DND-41 (cell line): ENCODE results near the gene ZNF493.

Experiments
- EZH2 ChIP-seq: IDR thresholded peaks from 3 replicates; pipeline ENCODE4 v1.6.1; 2012; ENCODE audit warnings: borderline replicate concordance, low read depth, mild to moderate bottlenecking, moderate library complexity, low read length, inconsistent platforms; ENCODE audit not compliant: severe bottlenecking
- TF ChIP-seq, protein P1 (sequence below): IDR thresholded peaks from 2 replicates; pipeline ENCODE4 v1.5.1; 2012; ENCODE audit warnings: borderline replicate concordance, low read length, moderate library complexity, mild to moderate bottlenecking; ENCODE audit not compliant: poor library complexity, severe bottlenecking; ENCODE audit errors: extremely low read depth

DNA sequence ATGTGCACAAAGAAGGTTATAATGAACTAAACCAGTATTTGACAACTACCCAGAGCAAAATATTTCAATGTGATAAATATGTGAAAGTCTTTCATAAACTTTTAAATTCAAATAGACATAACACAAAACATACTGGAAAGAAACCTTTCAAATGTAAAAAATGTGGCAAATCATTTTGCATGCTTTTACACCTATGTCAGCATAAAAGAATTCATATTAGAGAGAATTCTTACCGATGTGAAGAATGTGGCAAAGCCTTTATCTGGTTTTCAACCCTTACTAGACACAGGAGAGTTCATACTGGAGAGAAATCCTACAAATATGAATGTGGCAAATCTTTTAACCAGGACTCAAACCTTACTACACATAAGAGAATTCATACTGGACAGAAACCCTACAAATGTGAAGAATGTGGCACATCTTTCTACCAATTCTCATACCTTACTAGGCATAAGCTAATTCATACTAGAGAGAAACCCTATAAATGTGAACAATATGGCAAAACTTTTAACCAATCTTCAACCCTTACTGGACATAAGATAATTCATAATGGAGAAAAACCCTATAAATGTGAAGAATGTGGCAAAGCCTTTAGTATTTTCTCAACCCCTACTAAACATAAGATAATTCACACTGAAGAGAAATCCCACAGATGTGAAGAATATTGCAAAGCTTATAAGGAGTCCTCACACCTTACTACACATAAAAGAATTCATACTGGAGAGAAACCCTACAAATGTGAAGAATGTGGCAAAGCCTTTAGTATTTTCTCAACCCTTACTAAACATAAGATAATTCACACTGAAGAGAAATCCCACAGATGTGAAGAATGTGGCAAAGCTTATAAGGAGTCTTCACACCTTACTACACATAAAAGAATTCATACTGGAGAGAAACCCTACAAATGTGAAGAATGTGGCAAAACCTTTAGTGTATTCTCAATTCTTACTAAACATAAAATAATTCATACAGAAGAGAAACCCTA, 26.4 kb downstream of the ZNF493 start:
- TF ChIP-seq, protein P1, sequence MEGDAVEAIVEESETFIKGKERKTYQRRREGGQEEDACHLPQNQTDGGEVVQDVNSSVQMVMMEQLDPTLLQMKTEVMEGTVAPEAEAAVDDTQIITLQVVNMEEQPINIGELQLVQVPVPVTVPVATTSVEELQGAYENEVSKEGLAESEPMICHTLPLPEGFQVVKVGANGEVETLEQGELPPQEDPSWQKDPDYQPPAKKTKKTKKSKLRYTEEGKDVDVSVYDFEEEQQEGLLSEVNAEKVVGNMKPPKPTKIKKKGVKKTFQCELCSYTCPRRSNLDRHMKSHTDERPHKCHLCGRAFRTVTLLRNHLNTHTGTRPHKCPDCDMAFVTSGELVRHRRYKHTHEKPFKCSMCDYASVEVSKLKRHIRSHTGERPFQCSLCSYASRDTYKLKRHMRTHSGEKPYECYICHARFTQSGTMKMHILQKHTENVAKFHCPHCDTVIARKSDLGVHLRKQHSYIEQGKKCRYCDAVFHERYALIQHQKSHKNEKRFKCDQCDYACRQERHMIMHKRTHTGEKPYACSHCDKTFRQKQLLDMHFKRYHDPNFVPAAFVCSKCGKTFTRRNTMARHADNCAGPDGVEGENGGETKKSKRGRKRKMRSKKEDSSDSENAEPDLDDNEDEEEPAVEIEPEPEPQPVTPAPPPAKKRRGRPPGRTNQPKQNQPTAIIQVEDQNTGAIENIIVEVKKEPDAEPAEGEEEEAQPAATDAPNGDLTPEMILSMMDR: no peak
- no peak for TF ChIP-seq EZH2
